GM06990 (cell line): Measurements from ENCODE around the gene JUND.
A peak's percentile ranks its signal among the peaks of the same experiment; 100 is the strongest.

Source experiments
- DNase-seq: peaks from one replicate; pipeline ENCODE4 v3.0.0-alpha.2; 2011; ENCODE audit not compliant: insufficient read length; ENCODE audit errors: extremely low read depth
- H3K27me3 ChIP-seq: replicated peaks from 2 replicates; pipeline ENCODE4 v1.6.0; 2011; ENCODE audit warnings: low read length; ENCODE audit not compliant: control insufficient read depth, insufficient read depth
- H3K36me3 ChIP-seq: 2 replicates; pipeline ENCODE4 v1.5.1; 2011; ENCODE audit warnings: low read length; ENCODE audit not compliant: control insufficient read depth, insufficient read depth
- H3K4me3 ChIP-seq: replicated peaks from 2 replicates; pipeline ENCODE4 v1.5.1; 2011; ENCODE audit warnings: low read depth, mild to moderate bottlenecking, control low read depth, low read length
- TF ChIP-seq, protein P1 (sequence below): IDR thresholded peaks from 2 replicates; pipeline ENCODE4 v1.5.1; 2011; ENCODE audit warnings: low read length, control low read depth, mild to moderate bottlenecking, inconsistent platforms; ENCODE audit not compliant: insufficient read depth, poor library complexity, severe bottlenecking

The JUND gene

GRCh38 chr19:18306888-18307260 lies 25.5 kb upstream of the JUND start:
- Histone ChIP-seq H3K4me3 (peak overlapping the region; percentile 4; the same call in 1 of the 2 replicates), H3K36me3 (peaks cover 13% of the 10 kb centered on the region)
- TF ChIP-seq, protein P1, sequence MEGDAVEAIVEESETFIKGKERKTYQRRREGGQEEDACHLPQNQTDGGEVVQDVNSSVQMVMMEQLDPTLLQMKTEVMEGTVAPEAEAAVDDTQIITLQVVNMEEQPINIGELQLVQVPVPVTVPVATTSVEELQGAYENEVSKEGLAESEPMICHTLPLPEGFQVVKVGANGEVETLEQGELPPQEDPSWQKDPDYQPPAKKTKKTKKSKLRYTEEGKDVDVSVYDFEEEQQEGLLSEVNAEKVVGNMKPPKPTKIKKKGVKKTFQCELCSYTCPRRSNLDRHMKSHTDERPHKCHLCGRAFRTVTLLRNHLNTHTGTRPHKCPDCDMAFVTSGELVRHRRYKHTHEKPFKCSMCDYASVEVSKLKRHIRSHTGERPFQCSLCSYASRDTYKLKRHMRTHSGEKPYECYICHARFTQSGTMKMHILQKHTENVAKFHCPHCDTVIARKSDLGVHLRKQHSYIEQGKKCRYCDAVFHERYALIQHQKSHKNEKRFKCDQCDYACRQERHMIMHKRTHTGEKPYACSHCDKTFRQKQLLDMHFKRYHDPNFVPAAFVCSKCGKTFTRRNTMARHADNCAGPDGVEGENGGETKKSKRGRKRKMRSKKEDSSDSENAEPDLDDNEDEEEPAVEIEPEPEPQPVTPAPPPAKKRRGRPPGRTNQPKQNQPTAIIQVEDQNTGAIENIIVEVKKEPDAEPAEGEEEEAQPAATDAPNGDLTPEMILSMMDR = no peak

DNA sequence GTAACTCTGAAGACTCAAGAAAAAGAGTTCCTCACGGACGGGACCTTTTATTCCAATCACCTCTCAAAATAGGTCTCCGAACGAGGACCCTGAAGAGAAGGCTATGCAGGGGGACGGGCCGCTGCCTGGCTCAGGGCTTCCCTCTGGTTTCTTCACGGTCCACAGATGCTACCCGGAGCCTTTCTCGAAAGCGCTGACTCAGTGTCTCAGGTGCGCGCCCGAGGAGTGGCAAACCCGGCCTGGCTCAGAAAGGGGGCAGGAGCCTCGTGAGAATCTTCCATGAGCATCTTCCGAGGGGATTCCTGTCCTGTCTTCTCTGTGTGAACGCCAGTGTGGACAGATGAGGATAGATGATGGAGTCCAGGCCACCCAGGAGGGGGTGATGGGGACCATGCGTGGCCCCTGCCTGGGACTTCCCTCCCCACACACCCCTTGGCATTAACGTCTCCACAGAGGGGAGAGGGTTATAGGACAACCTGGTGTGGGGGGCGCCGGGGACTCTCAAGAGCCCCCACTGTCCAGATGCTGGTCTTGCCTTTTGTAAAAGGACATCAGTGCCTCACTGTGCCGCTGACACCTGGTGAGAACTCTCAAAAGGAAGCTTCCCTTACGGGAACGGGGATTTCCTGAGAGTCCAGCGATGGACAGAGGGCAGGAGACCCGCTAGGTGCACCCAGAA lies 24.9 kb upstream of the JUND start:
- DNase-seq = peak; percentile 43
- Histone ChIP-seq H3K36me3 (peaks cover 9% of the 10 kb centered on the region), H3K4me3 (peak overlapping the region; percentile 4; the same call in 1 of the 2 replicates), H3K27me3 (no peaks in the 10 kb centered on the region)
- TF ChIP-seq, protein P1 = no peak

More at GRCh38 chr19:18306888-18307260, 25.5 kb upstream of the JUND start:
- no peak for DNase-seq
- H3K27me3 ChIP-seq = no peaks in the 10 kb centered on the region

DNA sequence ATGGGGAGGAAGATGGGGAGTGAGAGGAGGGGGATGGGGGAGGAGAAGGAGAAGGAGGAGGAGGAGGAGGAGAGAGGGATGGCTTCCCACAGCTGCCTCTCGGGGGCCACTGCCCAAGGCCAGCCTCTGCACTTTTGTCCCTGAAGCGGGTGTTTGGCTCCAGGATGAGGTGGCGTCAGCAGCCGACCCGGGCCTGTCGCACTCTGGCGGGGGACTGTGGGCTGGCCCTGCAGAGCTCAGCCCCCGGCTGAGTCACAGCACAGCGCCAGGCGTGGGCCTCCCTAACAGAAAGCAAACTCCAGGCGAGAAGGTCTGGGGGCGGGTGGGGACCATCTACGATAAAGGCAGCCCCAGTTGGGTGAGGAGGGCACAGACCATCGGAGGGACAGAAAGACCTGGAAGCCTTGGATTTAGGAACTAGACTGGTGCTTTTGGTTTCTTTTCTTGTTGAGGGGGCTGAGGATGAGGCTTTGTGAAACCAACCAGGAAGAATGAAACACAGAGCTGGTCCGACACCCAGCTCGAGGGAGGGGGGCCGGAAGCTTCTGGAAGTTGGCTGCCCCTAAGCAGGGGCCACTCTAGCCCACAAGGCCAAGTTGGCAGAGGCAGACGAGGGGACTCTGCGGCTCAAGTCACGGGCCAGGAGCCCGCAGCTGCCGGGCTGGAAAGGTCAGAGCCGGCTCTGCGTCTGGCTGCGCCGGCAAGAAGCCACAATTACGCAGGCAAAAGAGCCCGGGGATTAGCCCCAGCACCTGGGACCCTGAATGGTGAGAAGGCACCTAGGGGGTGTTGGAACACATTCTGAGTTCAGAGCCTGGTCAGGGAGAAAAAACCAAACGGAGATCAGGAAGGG lies 23.3 kb upstream of the JUND start:
- TF ChIP-seq, protein P1 = no peak
- Histone ChIP-seq H3K4me3 (peak overlapping the region; percentile 73), H3K27me3 (no peaks in the 10 kb centered on the region), H3K36me3 (peaks cover 4% of the 10 kb centered on the region)
- peak; percentile 82 for DNase-seq

DNA sequence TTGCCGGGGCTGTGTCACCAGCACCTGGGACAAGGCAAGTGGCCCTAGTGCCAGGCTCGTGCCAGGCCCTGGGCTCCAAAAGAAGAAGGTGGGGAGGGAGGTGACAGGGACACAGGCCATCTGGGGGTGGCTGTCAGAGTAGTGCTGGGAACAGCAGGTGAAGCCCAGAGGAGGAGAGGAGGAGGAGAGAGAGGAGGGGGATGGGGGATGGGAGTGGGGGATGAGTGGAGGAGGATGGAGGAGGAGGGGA lies 22.7 kb upstream of the JUND start:
- no peak for DNase-seq
- Histone ChIP-seq H3K27me3 (no peaks in the 10 kb centered on the region), H3K36me3 (peaks cover 4% of the 10 kb centered on the region), H3K4me3 (peak overlapping the region; percentile 73)
- TF ChIP-seq, protein P1 = no peak

- TF ChIP-seq, protein P1 = no peak
- no peaks in the 10 kb centered on the region for H3K36me3 ChIP-seq
- DNase-seq = no peak
- no peaks in the 10 kb centered on the region for H3K27me3 ChIP-seq
- H3K4me3 ChIP-seq = no peak overlapping the region
Observed at GRCh38 chr19:18301718-18302111, 20.3 kb upstream of the JUND start.
